HG02938 (cell line): ENCODE results near the gene CACNA2D4.

Experiments used
- ATAC-seq: cut with Tn5 transposase; IDR thresholded peaks from one replicate; pipeline ENCODE4 v1.9.1; 2021; ENCODE audit warnings: mild to moderate bottlenecking, moderate library complexity; ENCODE audit not compliant: unreplicated experiment

CACNA2D4 gene

GRCh38 chr12:1890119-1890703 is 28.2 kb downstream of the CACNA2D4 start:
- ATAC-seq = no peak

DNA sequence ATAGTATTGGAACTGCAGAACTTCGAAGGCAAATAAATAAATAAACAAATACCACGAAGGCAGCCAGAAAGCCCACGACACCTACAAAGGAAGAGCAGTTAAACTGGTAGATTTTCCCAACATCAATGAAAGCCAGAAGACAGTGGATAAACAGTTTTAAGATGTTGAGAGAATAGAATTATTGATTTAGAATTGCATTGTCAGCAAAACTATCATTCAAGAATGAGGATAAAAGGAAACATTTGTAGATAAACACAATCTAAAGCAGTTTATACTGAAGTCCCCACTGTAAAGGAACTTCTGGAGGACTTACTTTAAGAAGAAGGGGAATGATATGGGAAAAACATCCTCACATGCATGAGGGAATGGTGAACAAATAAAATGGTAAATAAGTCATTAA is 29.5 kb downstream of the CACNA2D4 start:
- ATAC-seq = no peak

- no peak for ATAC-seq
Observed at GRCh38 chr12:1886396-1887008, 31.9 kb downstream of the CACNA2D4 start.

DNA sequence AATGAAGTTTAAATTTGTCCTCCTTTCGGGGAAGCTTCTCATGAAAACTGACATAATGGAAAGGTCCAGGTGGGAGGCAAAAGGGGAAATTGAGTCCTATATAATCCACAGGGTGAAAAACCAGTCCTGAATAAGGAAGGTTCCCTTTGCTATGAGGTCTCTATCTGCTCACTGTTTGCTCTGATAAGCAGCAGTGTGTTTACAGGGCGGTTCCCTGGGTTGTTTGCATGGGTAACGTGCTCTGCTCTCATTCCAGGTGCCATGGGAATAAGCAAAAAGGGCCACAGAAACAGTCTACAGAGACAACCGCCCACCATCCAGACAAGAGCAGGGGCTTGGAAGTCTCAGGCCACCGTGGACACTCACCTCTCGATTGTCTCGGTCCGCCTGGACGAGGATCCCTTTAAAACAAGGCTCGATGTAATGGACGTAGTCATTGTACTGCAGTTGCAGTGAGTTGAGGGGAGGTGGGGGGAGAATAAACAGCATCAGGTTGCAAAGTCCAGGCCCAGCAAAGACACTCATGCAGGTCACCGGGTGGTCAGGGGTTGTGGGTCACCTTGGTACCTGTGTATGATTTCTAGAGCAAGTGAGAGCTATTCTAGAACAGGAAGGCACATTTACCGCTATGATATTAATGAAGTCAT is 32.7 kb downstream of the CACNA2D4 start:
- no peak for ATAC-seq

- no peak for ATAC-seq
Observed at GRCh38 chr12:1885082-1885596, 33.3 kb downstream of the CACNA2D4 start.

DNA sequence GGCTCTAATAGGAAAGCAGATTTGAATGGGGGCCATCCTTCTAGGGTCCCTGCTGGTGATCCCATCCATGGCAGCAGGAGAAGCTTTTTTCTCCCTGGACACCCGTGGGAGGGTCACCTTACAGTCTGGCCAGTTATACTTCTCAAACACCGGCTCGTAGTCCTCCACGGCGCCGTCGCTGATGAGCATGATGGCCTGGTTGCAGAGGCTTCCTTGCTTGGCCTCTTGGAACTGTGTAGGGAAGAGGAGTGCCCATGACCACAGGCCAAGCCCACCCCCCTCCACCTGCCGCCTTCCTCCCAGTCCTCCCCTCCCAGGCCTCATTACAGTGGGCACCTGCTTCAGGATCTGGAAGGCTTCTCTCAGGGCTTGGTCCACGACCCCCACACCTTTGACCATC is 33.8 kb downstream of the CACNA2D4 start:
- ATAC-seq = no peak

DNA sequence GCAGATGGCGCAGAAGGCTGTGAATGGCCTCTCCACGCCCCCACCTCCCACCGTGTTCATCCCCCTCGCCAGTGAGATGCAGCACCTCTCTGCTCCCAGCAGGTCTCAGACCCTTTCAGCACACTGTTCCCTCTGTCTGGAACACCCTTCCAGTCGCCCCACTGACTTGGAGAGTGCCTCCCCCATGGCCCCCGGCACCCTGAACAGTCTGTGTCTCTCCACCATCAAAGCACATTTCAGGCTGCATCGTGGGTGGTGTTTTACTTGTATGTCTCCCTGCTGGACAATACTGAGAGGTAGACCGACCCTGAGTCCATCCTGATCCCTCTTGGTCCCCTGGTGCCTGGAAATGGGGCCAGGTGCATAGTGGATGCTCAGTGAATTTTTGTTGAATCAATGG is 34.9 kb downstream of the CACNA2D4 start:
- ATAC-seq = no peak

DNA sequence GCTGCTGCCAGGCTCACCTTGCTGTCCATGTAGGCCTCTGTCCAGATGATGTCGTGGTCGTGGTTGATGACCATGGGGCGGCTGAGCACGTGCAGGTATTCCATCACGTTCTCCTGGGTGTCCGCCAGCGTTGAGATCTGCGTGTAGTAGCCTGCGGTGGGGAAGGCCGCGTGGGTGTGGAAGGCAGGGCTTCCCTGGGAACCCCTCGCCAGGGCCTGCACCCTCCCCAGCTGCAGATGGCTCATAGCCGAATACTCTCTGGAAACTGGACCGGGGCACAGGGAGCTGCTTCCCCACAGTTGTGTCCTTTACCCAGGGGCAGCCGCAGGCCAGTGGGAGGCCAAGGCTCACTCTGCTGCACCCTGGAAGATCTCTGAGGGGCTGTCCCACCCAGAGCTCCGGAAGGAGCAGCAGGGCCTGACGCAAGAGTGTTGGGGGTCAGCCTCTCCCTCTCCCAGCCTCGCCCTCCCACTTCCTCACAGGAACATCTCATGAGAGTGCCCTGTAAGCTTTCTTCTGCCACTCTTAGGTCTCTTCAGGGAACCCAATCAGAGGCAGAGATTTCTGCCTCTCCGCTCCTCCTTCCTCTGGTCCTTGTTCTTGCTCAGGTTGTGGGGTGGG is 35.5 kb downstream of the CACNA2D4 start:
- ATAC-seq = no peak

- no peak for ATAC-seq
Observed at GRCh38 chr12:1882405-1882804, 36.0 kb downstream of the CACNA2D4 start.

- ATAC-seq = no peak
Observed at GRCh38 chr12:1881936-1882335, 36.5 kb downstream of the CACNA2D4 start.

DNA sequence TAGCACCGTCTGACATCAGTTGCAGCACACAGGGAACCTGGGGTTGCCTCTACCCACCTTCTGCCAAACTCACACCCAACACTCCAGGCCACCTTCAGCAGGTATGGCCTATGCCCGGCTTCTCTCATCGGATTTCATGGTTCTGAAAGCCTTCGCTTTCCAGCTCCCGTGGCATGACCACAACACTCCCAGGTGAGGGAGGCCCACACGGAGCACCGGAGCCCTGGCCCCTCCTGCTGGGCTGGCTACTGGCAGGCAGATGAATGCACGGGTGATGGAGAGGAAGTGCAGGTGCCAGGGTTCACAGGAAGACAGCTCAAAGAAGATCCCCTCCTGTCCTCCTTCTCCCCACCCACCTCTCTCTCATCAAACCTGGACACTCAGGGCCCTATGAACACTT is 37.2 kb downstream of the CACNA2D4 start:
- ATAC-seq = no peak

GRCh38 chr12:1880876-1881275 is 37.6 kb downstream of the CACNA2D4 start:
- no peak for ATAC-seq

- no peak for ATAC-seq
Observed at GRCh38 chr12:1880153-1880845, 38.2 kb downstream of the CACNA2D4 start.

DNA sequence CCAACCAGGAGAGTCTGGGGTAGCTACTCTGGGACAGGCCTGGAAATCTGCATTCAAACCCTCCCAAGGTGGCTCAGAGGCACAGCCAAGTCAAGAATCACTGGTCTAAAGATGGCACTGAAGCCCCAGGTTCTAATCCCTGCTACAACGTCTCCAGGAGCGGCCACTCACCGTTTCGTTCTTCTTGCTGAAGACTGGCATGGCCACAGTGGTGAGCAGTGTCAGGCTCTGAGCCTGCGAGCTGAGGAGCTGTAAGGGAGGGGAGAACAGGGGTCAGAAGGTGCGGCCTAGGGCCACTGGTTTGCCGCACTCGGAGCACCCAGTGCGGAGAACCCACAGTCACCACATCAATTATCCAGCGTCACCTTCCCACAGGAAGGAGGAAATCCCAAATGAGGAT is 38.8 kb downstream of the CACNA2D4 start:
- no peak for ATAC-seq

GRCh38 chr12:1878695-1879094 is 39.8 kb downstream of the CACNA2D4 start:
- no peak for ATAC-seq

- ATAC-seq = no peak
Observed at GRCh38 chr12:1878214-1878613, 40.2 kb downstream of the CACNA2D4 start.

GRCh38 chr12:1877169-1877878 is 41.1 kb downstream of the CACNA2D4 start:
- ATAC-seq = no peak

DNA sequence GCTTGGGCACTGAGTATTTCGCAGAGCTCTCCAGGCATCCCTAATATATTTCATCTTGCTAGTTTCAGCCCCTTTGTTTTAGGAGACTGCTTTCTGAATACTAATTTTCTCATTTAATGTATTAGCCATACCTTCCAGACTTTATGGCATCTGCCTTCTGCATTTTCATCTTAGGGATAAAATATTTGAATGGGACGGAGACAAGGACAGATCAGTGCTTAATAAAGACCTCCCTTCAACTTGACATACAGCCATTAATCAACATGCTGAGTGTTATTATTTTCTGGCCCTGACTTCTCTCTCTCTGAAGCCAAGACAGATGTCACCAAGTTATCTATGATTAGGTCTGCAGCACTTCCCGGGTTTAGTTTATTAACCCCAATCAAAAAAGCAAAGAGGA is 42.4 kb downstream of the CACNA2D4 start:
- ATAC-seq = no peak

DNA sequence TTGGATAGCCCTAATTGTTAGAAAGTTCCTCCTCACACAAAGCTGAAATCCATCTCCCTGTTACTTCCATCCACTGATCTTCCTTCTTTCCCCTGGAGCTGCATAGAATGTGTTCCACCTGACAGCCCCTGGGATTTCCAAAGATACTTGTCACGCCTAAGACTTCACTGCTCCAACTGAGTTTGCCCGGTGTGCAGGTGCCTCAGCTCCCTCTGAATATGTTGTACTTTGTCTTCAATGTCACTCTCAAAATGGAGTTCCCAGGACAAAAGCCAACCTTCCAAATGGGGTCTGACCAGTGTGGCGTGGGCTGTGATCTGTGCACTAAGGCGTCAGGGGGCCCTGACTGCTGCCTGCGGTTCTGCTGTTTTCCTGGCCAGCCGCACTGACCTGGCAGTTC is 42.8 kb downstream of the CACNA2D4 start:
- no peak for ATAC-seq
